GM19238 (cell line): ENCODE data around the gene SEC22C.
"Not testable (repeated sequence)": the region's sequence is repeated elsewhere in the genome, so short reads cannot be mapped to it uniquely, and the experiment has no call there.

ENCODE experiments used
- DNase-seq: peaks from one replicate; pipeline ENCODE4 v3.0.0; 2011; ENCODE audit warnings: low spot score; ENCODE audit not compliant: insufficient read length

SEC22C gene

GRCh38 chr3:42581709-42582473 is at the start of gene SEC22C:
Gene SEC22C (minus strand): TSS chr3:42581967. CDS start chr3:42569046, 12,921 bp downstream.
- peak; percentile 97 for DNase-seq

- no peak for DNase-seq
Observed at GRCh38 chr3:42613462-42613861, 31.7 kb upstream of the SEC22C start.

GRCh38 chr3:42612928-42613327 is 31.2 kb upstream of the SEC22C start:
- DNase-seq = no peak

GRCh38 chr3:42612217-42612616 is 30.4 kb upstream of the SEC22C start:
- no peak for DNase-seq

- DNase-seq = no peak
Observed at GRCh38 chr3:42610976-42611375, 29.2 kb upstream of the SEC22C start.

- no peak for DNase-seq
Observed at GRCh38 chr3:42608581-42608980, 26.8 kb upstream of the SEC22C start.

- DNase-seq = no peak
Observed at GRCh38 chr3:42605546-42606173, 23.9 kb upstream of the SEC22C start.

GRCh38 chr3:42602961-42603360 is 21.2 kb upstream of the SEC22C start:
- no peak for DNase-seq

GRCh38 chr3:42601896-42602581 is 20.3 kb upstream of the SEC22C start:
- no peak for DNase-seq

- peak; percentile 5 for DNase-seq
Observed at GRCh38 chr3:42600958-42601675, 19.4 kb upstream of the SEC22C start.

- peak; percentile 69 for DNase-seq
Observed at GRCh38 chr3:42600111-42600957, 18.6 kb upstream of the SEC22C start, which contains the start of gene NKTR. Gene NKTR (plus strand): TSS chr3:42600686. CDS start chr3:42601007, 321 bp downstream.

- not testable (repeated sequence) for DNase-seq
Observed at GRCh38 chr3:42597098-42597497, 15.3 kb upstream of the SEC22C start.

GRCh38 chr3:42595682-42596081 is 13.9 kb upstream of the SEC22C start:
- no peak for DNase-seq

GRCh38 chr3:42593635-42594034 is 11.9 kb upstream of the SEC22C start:
- DNase-seq = no peak

- DNase-seq = no peak
Observed at GRCh38 chr3:42591811-42592210, 10.0 kb upstream of the SEC22C start.

GRCh38 chr3:42590989-42591756 is 9.4 kb upstream of the SEC22C start:
- no peak for DNase-seq

GRCh38 chr3:42589382-42590109 is 7.8 kb upstream of the SEC22C start:
- DNase-seq = no peak

GRCh38 chr3:42588625-42589024 is 6.9 kb upstream of the SEC22C start:
- no peak for DNase-seq

- DNase-seq = no peak
Observed at GRCh38 chr3:42582474-42583070, 805 bp upstream of the SEC22C start.
